Measurements from ENCODE around the gene RAN. TPM values are rescaled to one million over a fixed set of nuclear protein-coding genes. Genes with fewer than 3 reads are reported as not detected.
"Not testable (repeated sequence)": the region's sequence is repeated elsewhere in the genome, so short reads cannot be mapped to it uniquely, and the experiment has no call there.

Gene RAN
- total RNA-seq, 4 donors from 2014 or later, result 157 to 211 (median 197) TPM

DNA sequence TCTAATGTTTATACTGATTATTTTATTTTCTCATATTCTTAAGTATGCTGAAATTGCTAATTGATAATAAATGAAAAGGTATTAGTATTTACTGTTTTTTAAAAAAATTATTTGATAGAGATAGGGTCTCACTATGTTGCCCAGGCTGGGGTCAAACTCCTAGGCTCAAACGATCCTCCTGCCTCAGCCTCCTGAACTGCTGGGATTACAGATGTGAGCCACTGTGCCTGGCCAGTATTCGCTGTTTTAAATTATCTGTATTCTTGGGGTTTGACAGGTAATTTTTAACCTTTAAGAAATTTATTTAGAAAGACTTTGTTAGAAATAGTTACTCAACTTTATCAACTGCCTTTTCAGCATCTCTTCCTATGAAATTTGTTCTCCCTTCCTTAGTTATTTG, 32.2 kb downstream of the RAN start:
- TF ChIP-seq EP300 (IDR thresholded peaks at IDR 0.05) (no peak), POLR2A (IDR thresholded peaks at IDR 0.05; ENCODE audit: low read depth) (no peak), POLR2AphosphoS5 (IDR thresholded peaks at IDR 0.05) (no peak)
- TF ChIP-seq, protein P1, sequence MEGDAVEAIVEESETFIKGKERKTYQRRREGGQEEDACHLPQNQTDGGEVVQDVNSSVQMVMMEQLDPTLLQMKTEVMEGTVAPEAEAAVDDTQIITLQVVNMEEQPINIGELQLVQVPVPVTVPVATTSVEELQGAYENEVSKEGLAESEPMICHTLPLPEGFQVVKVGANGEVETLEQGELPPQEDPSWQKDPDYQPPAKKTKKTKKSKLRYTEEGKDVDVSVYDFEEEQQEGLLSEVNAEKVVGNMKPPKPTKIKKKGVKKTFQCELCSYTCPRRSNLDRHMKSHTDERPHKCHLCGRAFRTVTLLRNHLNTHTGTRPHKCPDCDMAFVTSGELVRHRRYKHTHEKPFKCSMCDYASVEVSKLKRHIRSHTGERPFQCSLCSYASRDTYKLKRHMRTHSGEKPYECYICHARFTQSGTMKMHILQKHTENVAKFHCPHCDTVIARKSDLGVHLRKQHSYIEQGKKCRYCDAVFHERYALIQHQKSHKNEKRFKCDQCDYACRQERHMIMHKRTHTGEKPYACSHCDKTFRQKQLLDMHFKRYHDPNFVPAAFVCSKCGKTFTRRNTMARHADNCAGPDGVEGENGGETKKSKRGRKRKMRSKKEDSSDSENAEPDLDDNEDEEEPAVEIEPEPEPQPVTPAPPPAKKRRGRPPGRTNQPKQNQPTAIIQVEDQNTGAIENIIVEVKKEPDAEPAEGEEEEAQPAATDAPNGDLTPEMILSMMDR (IDR thresholded peaks at IDR 0.05), result no peak
- H3K27ac ChIP-seq (replicated peaks in 1 of 4), result no peak overlapping the region
- H3K27me3 ChIP-seq, result peaks cover 0 to 5% (median 0%) of the 10 kb centered on the region in 4 donors
- DNase-seq (ENCODE audit: extremely low spot score), result no peak
- H3K4me3 ChIP-seq, result no peak overlapping the region
- H3K36me3 ChIP-seq, result no peaks in the 10 kb centered on the region
- no peaks in the 10 kb centered on the region for H3K9me3 ChIP-seq
- no peaks in the 10 kb centered on the region for H3K4me1 ChIP-seq
- 79% methylated on average over 2 of the region's 2 CpGs for WGBS
- intact Hi-C loops (cut with DNase I), result no loop called here

- H3K27ac ChIP-seq (replicated peaks in 1 of 4); DNase-seq (ENCODE audit: extremely low spot score); H3K27me3 ChIP-seq; H3K36me3 ChIP-seq; intact Hi-C loops (cut with DNase I); H3K9me3 ChIP-seq; H3K4me3 ChIP-seq; H3K4me1 ChIP-seq: not testable (repeated sequence)
- 88% methylated on average over 13 of the region's 31 CpGs for WGBS
Measured at GRCh38 chr12:130904936-130905455, 33.1 kb downstream of the RAN start.

GRCh38 chr12:130909111-130909510, 37.2 kb downstream of the RAN start:
- Histone ChIP-seq H3K9me3 (peaks cover 0 to 11% (median 4%) of the 10 kb centered on the region in 4 donors), H3K36me3 (no peaks in the 10 kb centered on the region), H3K27ac (replicated peaks in 1 of 4) (no peak overlapping the region), H3K4me3 (no peak overlapping the region), H3K27me3 (peaks cover 0 to 5% (median 0%) of the 10 kb centered on the region in 4 donors), H3K4me1 (no peaks in the 10 kb centered on the region)
- intact Hi-C loops (cut with DNase I), result no loop called here
- DNase-seq (ENCODE audit: extremely low spot score), result no peak
- TF ChIP-seq POLR2A (IDR thresholded peaks at IDR 0.05; ENCODE audit: low read depth) (no peak), POLR2AphosphoS5 (IDR thresholded peaks at IDR 0.05) (no peak), EP300 (IDR thresholded peaks at IDR 0.05) (no peak)
- TF ChIP-seq, protein P1 (IDR thresholded peaks at IDR 0.05), result no peak
- WGBS, result 78% methylated on average over 3 of the region's 4 CpGs

GRCh38 chr12:130911193-130911592, 39.3 kb downstream of the RAN start:
- intact Hi-C loops (cut with DNase I), result loop anchor here (10.0 kb wide), 1 partner anchor 94 kb away; no protein-coding TSS in a partner anchor
- 20% methylated on average over 1 of the region's 1 CpG for WGBS

DNA sequence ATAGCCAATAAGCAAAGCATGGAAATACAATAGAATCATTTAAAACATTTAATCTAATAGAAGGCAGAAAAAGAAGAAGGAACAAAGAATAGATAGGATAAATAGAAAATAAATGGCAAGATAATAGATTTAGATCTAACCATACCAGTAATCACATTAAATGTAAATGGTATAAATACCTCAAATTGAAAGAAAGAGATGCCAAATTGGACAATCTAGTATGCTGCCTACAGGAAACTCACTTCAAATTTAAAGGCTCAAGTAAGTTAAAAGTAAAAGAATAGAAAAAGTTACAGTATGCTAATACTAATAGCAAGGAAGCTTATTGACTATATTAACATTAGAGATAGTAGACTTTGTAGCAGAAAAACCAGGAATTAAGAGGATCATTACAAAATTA, 40.1 kb downstream of the RAN start:
- TF ChIP-seq, protein P1 (IDR thresholded peaks at IDR 0.05), result no peak
- TF ChIP-seq POLR2A (IDR thresholded peaks at IDR 0.05; ENCODE audit: low read depth) (no peak), EP300 (IDR thresholded peaks at IDR 0.05) (no peak), POLR2AphosphoS5 (IDR thresholded peaks at IDR 0.05) (no peak)

More at GRCh38 chr12:130911193-130911592, 39.3 kb downstream of the RAN start:
- TF ChIP-seq EP300 (IDR thresholded peaks at IDR 0.05) (no peak), POLR2A (IDR thresholded peaks at IDR 0.05; ENCODE audit: low read depth) (no peak), POLR2AphosphoS5 (IDR thresholded peaks at IDR 0.05) (no peak)
- TF ChIP-seq, protein P1 (IDR thresholded peaks at IDR 0.05), result no peak
- H3K27ac ChIP-seq (replicated peaks in 1 of 4), result no peak overlapping the region
- H3K4me3 ChIP-seq, result no peak overlapping the region
- no peak for DNase-seq (ENCODE audit: extremely low spot score)
- H3K36me3 ChIP-seq, result no peaks in the 10 kb centered on the region
- H3K4me1 ChIP-seq, result peaks cover 0 to 5% (median 4%) of the 10 kb centered on the region in 4 donors
- peaks cover 0 to 8% (median 0%) of the 10 kb centered on the region in 4 donors for H3K27me3 ChIP-seq
- H3K9me3 ChIP-seq, result peaks cover 0 to 11% (median 4%) of the 10 kb centered on the region in 4 donors

More for the DNA sequence above, 40.1 kb downstream of the RAN start:
- intact Hi-C loops (cut with DNase I), result loop anchor here (10.0 kb wide), 1 partner anchor 93 kb away; no protein-coding TSS in a partner anchor
- Histone ChIP-seq H3K36me3 (no peaks in the 10 kb centered on the region), H3K4me3 (no peak overlapping the region), H3K27ac (replicated peaks in 1 of 4) (no peak overlapping the region), H3K9me3 (peaks cover 0 to 11% (median 4%) of the 10 kb centered on the region in 4 donors), H3K4me1 (peaks cover 0 to 12% (median 10%) of the 10 kb centered on the region in 4 donors), H3K27me3 (peaks cover 0 to 8% (median 0%) of the 10 kb centered on the region in 4 donors)
- DNase-seq (ENCODE audit: extremely low spot score), result no peak

All from esophagus muscularis mucosa (tissue), 4 donors.